Measurements from ENCODE around the gene DNER.

GRCh38 chr2:229701716-229702115 is 12.6 kb downstream of the DNER start:
- no peak for TF ChIP-seq EZH2 (IDR thresholded peaks at IDR 0.05; ENCODE audit: borderline replicate concordance, low read length)
- no peak for TF ChIP-seq CTCF (IDR thresholded peaks at IDR 0.05; ENCODE audit: low read length)
